Measurements from ENCODE around the gene SYP. TPM values are rescaled to one million over a fixed set of nuclear protein-coding genes. Genes with fewer than 3 reads are reported as not detected.
A peak's percentile ranks its signal among the peaks of the same experiment; 100 is the strongest.

SYP gene
- 0.82 and 1.6 TPM in 2 replicates for total RNA-seq

DNA sequence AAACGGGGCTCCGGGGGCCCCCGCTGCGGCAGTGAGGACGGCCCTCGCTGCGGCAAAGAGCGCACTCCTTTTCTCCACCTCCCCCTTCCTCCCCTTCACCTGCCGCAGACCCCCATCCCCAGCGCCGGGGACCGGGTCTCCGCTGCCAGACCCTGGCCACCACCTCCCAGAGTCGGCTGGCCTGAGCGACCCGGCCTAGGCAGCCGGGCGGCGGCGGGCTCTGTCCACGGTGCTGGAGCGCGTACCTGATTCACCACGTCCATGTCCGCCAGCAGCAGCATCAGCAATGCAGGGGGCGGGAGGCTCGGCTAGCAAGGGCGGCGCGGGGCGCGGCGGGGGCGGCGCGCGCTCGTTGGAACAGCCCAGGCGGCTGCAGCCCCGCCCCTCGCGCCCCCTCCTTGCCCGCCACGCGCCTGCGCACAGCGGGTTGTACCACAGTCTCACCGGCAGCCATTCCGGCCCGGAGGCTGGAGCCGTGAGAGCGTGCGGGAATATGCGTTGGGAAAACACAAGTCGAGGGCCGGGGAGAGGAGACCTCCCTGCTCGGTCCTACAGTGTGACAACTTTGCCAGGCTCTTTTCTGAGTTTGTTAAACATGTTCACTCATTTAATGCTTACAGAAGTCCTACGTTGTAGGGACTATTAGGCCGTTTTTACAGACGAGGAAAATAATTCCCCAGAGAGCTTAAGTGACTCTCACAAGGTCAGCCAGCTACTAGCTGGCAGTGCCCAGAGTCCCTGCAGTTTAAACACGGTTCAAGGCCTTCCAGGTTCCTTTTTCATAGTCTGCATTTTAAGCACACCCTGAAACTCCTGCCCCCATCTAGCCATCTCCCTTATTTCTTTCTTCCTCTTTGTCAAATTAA is at the start of gene SYP:
Gene SYP, minus strand, starts transcription at position 288 of the 866 bp plus-strand sequence. Its CDS starts 7 bp downstream, at position 281.
- H3K36me3 Mint-ChIP-seq (ENCODE audit: low read depth): no peaks in the 10 kb centered on the region
- CTCF ChIA-PET: no interaction called here

DNA sequence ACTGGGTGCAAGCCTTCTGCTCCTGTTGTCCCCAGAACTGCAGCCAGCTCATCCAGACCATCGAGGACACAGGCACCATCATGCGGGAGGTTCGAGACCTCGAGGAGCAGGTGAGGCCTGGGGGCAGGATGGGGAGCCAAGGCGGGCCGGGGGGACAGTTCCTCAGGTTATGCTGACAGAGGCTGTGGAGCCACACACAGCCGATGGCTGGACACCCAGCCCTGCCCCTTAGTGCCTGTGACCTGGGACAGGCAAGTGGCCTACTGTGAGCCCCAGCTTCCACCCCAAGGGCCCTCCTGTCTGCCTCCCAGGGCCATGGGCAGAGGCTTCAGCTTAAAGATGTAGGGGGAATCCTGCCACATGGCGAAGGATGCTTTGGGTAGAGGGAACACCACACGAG is 49.6 kb upstream of the SYP start:
- intact Hi-C loops (cut with micrococcal nuclease): no loop called here
- ChIA-PET CTCF (no interaction called here), POLR2A (no interaction called here)
- H3K27ac Mint-ChIP-seq: no peak overlapping the region
- H3K27me3 Mint-ChIP-seq: no peaks in the 10 kb centered on the region
- no peak for TF ChIP-seq CTCF (IDR thresholded peaks at IDR 0.05)
- no peak for ATAC-seq (ENCODE audit: low read depth)
- no peak for DNase-seq
- H3K9me3 Mint-ChIP-seq: no peaks in the 10 kb centered on the region
- peaks cover 42% of the 10 kb centered on the region for H3K36me3 Mint-ChIP-seq (ENCODE audit: low read depth)
- no peak overlapping the region for H3K4me3 Mint-ChIP-seq
- H3K4me1 Mint-ChIP-seq: peaks cover 8% of the 10 kb centered on the region

More for the DNA sequence above, at the start of gene SYP:
- H3K27me3 Mint-ChIP-seq: no peaks in the 10 kb centered on the region
- peaks cover 9% of the 10 kb centered on the region for H3K4me1 Mint-ChIP-seq
- POLR2A ChIA-PET: interaction anchor here (0.6 to 1.0 kb wide), 5 partner anchors 9 to 69 kb away, joined by 3 to 6 read pairs (median 3); no protein-coding TSS in a partner anchor
- intact Hi-C loops (cut with micrococcal nuclease): loop anchor here (1.0 to 10.0 kb wide), 5 partner anchors 9 to 1545 kb away; partner anchors contain the start of genes ELK1, PIM2, PPP1R3F and SLC35A2
- H3K4me3 Mint-ChIP-seq: peak within 1 kb of the TSS; percentile 75
- no peak for TF ChIP-seq CTCF (IDR thresholded peaks at IDR 0.05)
- peak within 1 kb of the TSS; percentile 53 for H3K27ac Mint-ChIP-seq
- ATAC-seq (ENCODE audit: low read depth): peak; percentile 99
- no peaks in the 10 kb centered on the region for H3K9me3 Mint-ChIP-seq
- peak; percentile 83 for DNase-seq

DNA sequence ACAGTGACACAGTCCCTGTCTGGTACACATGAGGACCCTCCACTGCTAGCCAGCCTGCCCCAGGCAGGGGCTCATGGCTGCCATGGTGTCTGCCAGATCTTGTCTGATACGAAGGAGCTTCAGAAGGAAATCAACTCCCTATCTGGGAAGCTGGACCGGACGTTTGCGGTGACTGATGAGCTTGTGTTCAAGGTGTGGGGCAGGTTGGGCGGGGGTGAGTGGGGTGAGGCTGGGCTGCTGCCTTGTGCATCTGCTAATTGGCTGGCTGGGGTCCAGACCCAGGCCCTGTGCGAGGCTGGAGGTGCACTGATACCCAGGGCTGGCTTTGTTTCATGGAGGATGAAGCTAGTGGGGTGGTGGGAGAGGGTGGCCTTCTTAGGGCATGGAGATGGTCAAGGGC is 49.1 kb upstream of the SYP start:
- ATAC-seq (ENCODE audit: low read depth) (no peak), DNase-seq (no peak)
- intact Hi-C loops (cut with micrococcal nuclease): no loop called here
- Mint-ChIP-seq H3K27me3 (no peaks in the 10 kb centered on the region), H3K9me3 (no peaks in the 10 kb centered on the region), H3K4me1 (peaks cover 6% of the 10 kb centered on the region), H3K4me3 (no peak overlapping the region), H3K27ac (no peak overlapping the region), H3K36me3 (ENCODE audit: low read depth) (peaks cover 46% of the 10 kb centered on the region)
- ChIA-PET POLR2A (no interaction called here), CTCF (no interaction called here)
- TF ChIP-seq CTCF (IDR thresholded peaks at IDR 0.05): no peak

DNA sequence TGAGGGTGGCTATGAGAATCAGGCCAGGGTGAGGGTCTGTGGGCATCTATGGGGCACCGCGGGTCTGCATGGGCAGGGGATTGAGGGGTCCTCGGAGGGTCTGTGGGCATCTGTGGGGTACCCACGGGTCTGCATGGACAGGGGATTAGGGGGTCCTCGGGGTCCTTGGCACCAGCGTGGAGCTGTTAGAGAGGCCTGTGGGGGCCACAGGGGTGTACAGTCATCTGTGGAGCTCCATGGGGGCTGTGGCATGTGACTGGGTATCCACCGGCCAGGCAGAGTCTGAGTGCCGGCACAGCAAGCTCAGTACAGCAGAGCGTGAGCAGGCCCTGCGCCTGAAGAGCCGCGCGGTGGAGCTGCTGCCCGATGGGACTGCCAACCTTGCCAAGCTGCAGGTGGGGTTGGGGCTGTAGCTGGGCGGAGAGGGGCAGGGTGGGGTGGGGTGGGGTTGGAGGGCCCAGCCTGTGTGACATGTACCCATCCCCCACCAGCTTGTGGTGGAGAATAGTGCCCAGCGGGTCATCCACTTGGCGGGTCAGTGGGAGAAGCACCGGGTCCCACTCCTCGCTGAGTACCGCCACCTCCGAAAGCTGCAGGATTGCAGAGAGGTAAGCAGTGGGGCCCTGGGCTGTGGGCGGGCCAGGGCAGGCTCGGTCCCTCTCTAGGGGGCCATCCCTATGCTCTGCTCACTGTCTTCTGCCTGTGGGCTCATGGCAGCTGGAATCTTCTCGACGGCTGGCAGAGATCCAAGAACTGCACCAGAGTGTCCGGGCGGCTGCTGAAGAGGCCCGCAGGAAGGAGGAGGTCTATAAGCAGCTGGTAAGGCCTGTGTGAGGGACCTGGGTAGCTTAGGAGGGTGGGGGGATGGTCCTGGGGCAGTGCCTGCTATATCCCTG is 48.2 kb upstream of the SYP start:
- no peak for DNase-seq
- no peak overlapping the region for H3K4me3 Mint-ChIP-seq
- H3K36me3 Mint-ChIP-seq (ENCODE audit: low read depth): peaks cover 53% of the 10 kb centered on the region
- H3K27me3 Mint-ChIP-seq: no peaks in the 10 kb centered on the region
- intact Hi-C loops (cut with micrococcal nuclease): no loop called here
- H3K9me3 Mint-ChIP-seq: no peaks in the 10 kb centered on the region
- H3K4me1 Mint-ChIP-seq: no peaks in the 10 kb centered on the region
- no peak for ATAC-seq (ENCODE audit: low read depth)
- POLR2A ChIA-PET: no interaction called here
- CTCF ChIA-PET: no interaction called here
- TF ChIP-seq CTCF (IDR thresholded peaks at IDR 0.05): no peak
- H3K27ac Mint-ChIP-seq: no peak overlapping the region

DNA sequence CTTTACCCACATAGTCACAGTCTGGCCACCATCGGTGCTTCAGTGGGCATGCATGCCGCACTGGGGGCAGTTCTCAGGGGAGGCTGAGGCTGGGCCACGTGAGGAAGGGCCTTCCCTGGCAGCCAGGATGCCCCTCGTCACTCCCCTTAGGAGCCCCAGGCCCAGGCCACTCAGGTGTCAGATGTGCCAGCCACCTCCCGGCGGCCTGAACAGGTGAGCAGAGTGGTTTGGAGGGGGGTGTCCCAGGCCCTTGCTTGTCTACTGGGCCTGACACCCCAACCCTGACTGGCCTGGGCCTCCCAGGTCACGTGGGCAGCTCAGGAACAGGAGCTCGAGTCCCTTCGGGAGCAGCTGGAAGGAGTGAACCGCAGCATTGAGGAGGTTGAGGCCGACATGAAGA is 47.4 kb upstream of the SYP start:
- Mint-ChIP-seq H3K27ac (no peak overlapping the region), H3K9me3 (no peaks in the 10 kb centered on the region), H3K4me1 (no peaks in the 10 kb centered on the region), H3K4me3 (no peak overlapping the region), H3K36me3 (ENCODE audit: low read depth) (peaks cover 59% of the 10 kb centered on the region), H3K27me3 (no peaks in the 10 kb centered on the region)
- intact Hi-C loops (cut with micrococcal nuclease): no loop called here
- no peak for ATAC-seq (ENCODE audit: low read depth)
- DNase-seq: no peak
- TF ChIP-seq CTCF (IDR thresholded peaks at IDR 0.05): no peak
- ChIA-PET POLR2A (no interaction called here), CTCF (no interaction called here)
